K562 (cell line): ENCODE results near the gene CNKSR1. TPM values are rescaled to one million over a fixed set of nuclear protein-coding genes. Genes with fewer than 3 reads are reported as not detected.
A peak's percentile ranks its signal among the peaks of the same experiment; 100 is the strongest.

ENCODE experiments used
- ATAC-seq: fragments of 200-7000 bp; cut with Tn5 transposase; 3 replicates; pipeline ENCODE4 v1.9.1; 2020; ENCODE audit warnings: moderate library complexity
- BruUV-seq: library from RNA; stranded (reverse); fragments of 400-500 nt; replicated peaks from 2 replicates; lab custom pipeline; 2021; lab: Mats Ljungman, UMichigan
- CTCF ChIA-PET: fragments of 300-600 bp; formaldehyde crosslinking; extraction: SDS; loops from one replicate; lab custom pipeline; 2021; ENCODE audit warnings: low intra/inter-chr PET ratio; lab: Yijun Ruan, JAX
- POLR2A ChIA-PET: fragments of 300-600, 350-650 bp; sonication (Branson Sonifier 250); formaldehyde crosslinking; extraction: SDS; loops from one replicate; lab custom pipeline; 2021; ENCODE audit warnings: antibody characterized with exemption, inconsistent platforms; lab: Yijun Ruan, JAX
- DNase-seq, 4 experiments: peaks; one replicate each; pipeline versions ENCODE4 v3.0.0 to v3.0.0-alpha.2; 2011 to 2018; ENCODE audit warnings: low spot score in 3 of 4, mixed read lengths in 3 of 4; ENCODE audit errors: extremely low read depth in 1 of 4
- FAIRE-seq: peaks from 2 replicates; lab custom pipeline; 2011; peaks lifted over from hg19 to GRCh38; lab: Jason Lieb, UNC
- H2AFZ ChIP-seq: 2 replicates; pipeline ENCODE4 v1.6.0; 2011; ENCODE audit warnings: low read depth, low read length, control low read depth, inconsistent platforms
- H3K27ac ChIP-seq: fragments of 200-600 bp; 3 replicates; pipeline ENCODE4 v1.8.0; 2011; ENCODE audit warnings: low read depth, mild to moderate bottlenecking, control low read depth, inconsistent platforms, low read length, moderate library complexity, mixed read lengths; ENCODE audit errors: extremely low read depth
- H3K27me3 ChIP-seq, 2 experiments: fragments of 300-600 bp in 1 of 2; 2 replicates in 1 of 2; 3 replicates in 1 of 2; pipeline versions ENCODE4 v1.6.0 to v1.8.0; 2011; ENCODE audit warnings: inconsistent platforms in 2 of 2, low read length in 2 of 2, mild to moderate bottlenecking in 1 of 2, mixed read lengths in 1 of 2, moderate library complexity in 1 of 2; ENCODE audit not compliant: control insufficient read depth in 2 of 2, insufficient read depth in 2 of 2
- H3K36me3 ChIP-seq: fragments of 300-600 bp; 3 replicates; pipeline ENCODE4 v1.8.0; 2011; ENCODE audit warnings: mild to moderate bottlenecking, low read length, inconsistent platforms; ENCODE audit not compliant: control insufficient read depth, insufficient read depth
- H3K4me1 ChIP-seq, 2 experiments: fragments of 200-600 bp in 1 of 2; replicated peaks in 1 of 2; 2 replicates in 1 of 2; 3 replicates in 1 of 2; pipeline versions ENCODE4 v1.5.1 to v1.8.0; 2011; ENCODE audit warnings: inconsistent platforms in 2 of 2, low read length in 2 of 2, mild to moderate bottlenecking in 1 of 2, mixed read lengths in 1 of 2, moderate library complexity in 1 of 2; ENCODE audit not compliant: control insufficient read depth in 2 of 2, insufficient read depth in 2 of 2
- H3K4me2 ChIP-seq: 2 replicates; pipeline ENCODE4 v1.6.1; 2011; ENCODE audit warnings: low read length, control low read depth, inconsistent platforms, mixed read lengths; ENCODE audit not compliant: insufficient read depth
- H3K4me3 ChIP-seq: fragments of 200-600 bp; sonication (generic), shearing (Covaris generic); 2 replicates; pipeline ENCODE4 v1.5.1; 2016; ENCODE audit warnings: control low read depth, inconsistent platforms
- H3K79me2 ChIP-seq: fragments of 200-600 bp; 3 replicates; pipeline ENCODE4 v1.8.0; 2011; ENCODE audit warnings: low read length, inconsistent platforms; ENCODE audit not compliant: control insufficient read depth, insufficient read depth
- H3K9ac ChIP-seq, 2 experiments: 2 replicates each; pipeline versions ENCODE4 v1.6.0 to v1.6.1; 2011; ENCODE audit warnings: low read depth in 2 of 2, low read length in 2 of 2, control low read depth in 1 of 2, inconsistent platforms in 1 of 2, mild to moderate bottlenecking in 1 of 2, mixed read lengths in 1 of 2; ENCODE audit not compliant: insufficient read depth in 1 of 2
- H3K9me1 ChIP-seq: one replicate; pipeline ENCODE4 v1.6.0; 2011; ENCODE audit warnings: inconsistent platforms, mild to moderate bottlenecking, low read length, moderate library complexity; ENCODE audit not compliant: control insufficient read depth, insufficient read depth
- H3K9me3 ChIP-seq: replicated peaks from 2 replicates; pipeline ENCODE4 v1.5.1; 2011; ENCODE audit warnings: low read depth, low read length, inconsistent platforms; ENCODE audit not compliant: control insufficient read depth, insufficient read depth
- H4K20me1 ChIP-seq: replicated peaks from 2 replicates; pipeline ENCODE4 v1.6.1; 2011; ENCODE audit warnings: low read length, inconsistent platforms, mixed read lengths; ENCODE audit not compliant: control insufficient read depth, insufficient read depth
- BRCA1 ChIP-seq, 2 experiments: fragments of 450-650 bp in 1 of 2; sonication (generic) in 1 of 2; formaldehyde crosslinking in 1 of 2; IDR thresholded peaks; 2 replicates each; pipeline versions ENCODE4 v1.5.0 to v1.6.1; 2017 to 2020; ENCODE audit warnings: mild to moderate bottlenecking in 1 of 2, missing genetic modification reagents in 1 of 2
- CEBPG ChIP-seq, 3 experiments: fragments of 200-800 bp in 1 of 3; sonication (Bioruptor generic) in 1 of 3; sonication (generic) in 1 of 3; formaldehyde crosslinking in 1 of 3; IDR thresholded peaks in 2 of 3; conservative IDR thresholded peaks in 1 of 3; 2 replicates each; pipeline versions ENCODE4 v1.6.1 to v1.8.0; 2016 to 2022; ENCODE audit warnings: missing compliant biosample characterization in 2 of 3, missing genetic modification characterization in 2 of 3, mild to moderate bottlenecking in 1 of 3, missing genetic modification reagents in 1 of 3
- CHD2 ChIP-seq: IDR thresholded peaks from 2 replicates; pipeline ENCODE4 v1.6.1; 2011; ENCODE audit warnings: low read depth, low read length
- KDM2B ChIP-seq: fragments of 250-450 bp; sonication (Bioruptor Pico); IDR thresholded peaks from 2 replicates; pipeline ENCODE4 v1.8.0; 2021; ENCODE audit warnings: mild to moderate bottlenecking, moderate library complexity
- MCM7 ChIP-seq, 2 experiments: fragments of 450-650 bp; IDR thresholded peaks; 2 replicates each; pipeline ENCODE4 v1.6.1; 2016 to 2018
- NCOA4 ChIP-seq: fragments of 450-650 bp; IDR thresholded peaks from 2 replicates; pipeline ENCODE4 v1.6.1; 2018; ENCODE audit warnings: mild to moderate bottlenecking; ENCODE audit not compliant: partially characterized antibody
- NFE2L1 ChIP-seq: fragments of 450-650 bp; IDR thresholded peaks from 2 replicates; pipeline ENCODE4 v1.6.1; 2016; ENCODE audit warnings: missing genetic modification characterization, low read depth, mild to moderate bottlenecking, missing compliant biosample characterization, moderate library complexity, borderline replicate concordance
- NR3C1 ChIP-seq: sonication (generic); formaldehyde crosslinking; IDR thresholded peaks from 2 replicates; pipeline ENCODE4 v1.8.1; 2022; ENCODE audit warnings: missing genetic modification reagents
- PHB ChIP-seq: fragments of 250-450 bp; sonication (Bioruptor Pico); IDR thresholded peaks from 2 replicates; pipeline ENCODE4 v1.5.0; 2021
- PKNOX1 ChIP-seq: fragments of 450-650 bp; IDR thresholded peaks from 2 replicates; pipeline ENCODE4 v1.6.1; 2016
- SLC30A9 ChIP-seq: fragments of 250-450 bp; sonication (Bioruptor Pico); IDR thresholded peaks from 2 replicates; pipeline ENCODE4 v1.8.0; 2022; ENCODE audit warnings: mild to moderate bottlenecking, moderate library complexity
- SMARCA5 ChIP-seq: fragments of 450-650 bp; IDR thresholded peaks from 2 replicates; pipeline ENCODE4 v1.6.1; 2016
- TCF3 ChIP-seq: sonication (generic); formaldehyde crosslinking; IDR thresholded peaks from 2 replicates; pipeline ENCODE4 v1.4.0; 2020; ENCODE audit warnings: mild to moderate bottlenecking, missing genetic modification reagents
- WGBS: fragments of 100-300 bp; shearing (Covaris generic); methylation state at CpG from one replicate; pipeline ENCODE4 v1.1.6; 2016; ENCODE audit warnings: low coverage, mixed read lengths; ENCODE audit not compliant: insufficient coverage; ENCODE audit errors: missing lambda C conversion rate; 5-methylcytosine and 5-hydroxymethylcytosine counted together
- in situ Hi-C: fragments of 300-500 bp; cut with MboI; formaldehyde crosslinking; loops from 4 replicates; pipeline ENCODE4 v1.15.0; 2018; ENCODE audit warnings: inconsistent platforms, mixed read lengths
- intact Hi-C: fragments of 100-400 bp; cut with micrococcal nuclease; formaldehyde crosslinking; loops from 2 replicates; pipeline ENCODE4 v1.14.2; 2022
- polyA plus RNA-seq, 8 experiments: library from polyadenylated mRNA; depleted of rRNA in 4 of 8; stranded (reverse) in 5 of 8; unstranded in 3 of 8; fragments of >200 nt; fragmentation: Nextera tagmentation in 2 of 8; fragmentation: Illumina TruSeq in 1 of 8; extraction: Ambion mirVana in 2 of 8; extraction: Trizol in 1 of 8; gene quantifications; 2 replicates each; pipeline versions ENCODE4 v1.2.1 to v1.2.3, GENCODE V29; 2011 to 2014; ENCODE audit warnings: inconsistent platforms in 1 of 8, missing spikeins in 1 of 8
- total RNA-seq, 7 experiments: library from RNA; depleted of rRNA in 6 of 7; stranded (reverse); fragments of >200 nt in 6 of 7; fragmentation: Illumina TruSeq in 2 of 7; extraction: Trizol in 2 of 7; gene quantifications; 2 replicates each; pipeline versions ENCODE4 v1.2.1 to v1.2.3, GENCODE V29; 2011 to 2021; ENCODE audit warnings: low replicate concordance in 1 of 7

The CNKSR1 gene
- total and polyA plus RNA-seq, 9 of the 15 experiments (the other 6 are each of a cell fraction or from before 2014, with no cell fraction given): 0.03 to 2.8 (median 1.1) TPM

- CTCF ChIA-PET: no interaction called here
- H3K4me3 ChIP-seq: no peak within 1 kb of the TSS
- ATAC-seq: no peak
- H3K4me1 ChIP-seq: peaks cover 27 to 63% of the 10 kb centered on the region in 2 experiments
- no peaks in the 10 kb centered on the region; the same call in 2 of the 3 replicates for H3K79me2 ChIP-seq
- intact Hi-C loops (no loop called here), in situ Hi-C loops (no loop called here)
- BruUV-seq: no TSS peak
- no peaks in the 10 kb centered on the region for H3K9me1 ChIP-seq
- POLR2A ChIA-PET: interaction anchor here (0.7 to 1.9 kb wide), 5 partner anchors 11 to 156 kb away, joined by 3 to 8 read pairs (median 3); partner anchors contain the start of gene ZNF593
- peak within 1 kb of the TSS in 1 of 2 experiments; percentile 84; a peak in 2 of 4 replicates for H3K9ac ChIP-seq
- H3K27me3 ChIP-seq: no peaks in the 10 kb centered on the region
- 61% methylated on average over 6 of the region's 6 CpGs for WGBS
- no peak for FAIRE-seq
- no peak within 1 kb of the TSS for H3K4me2 ChIP-seq
- H2AFZ ChIP-seq: no peak within 1 kb of the TSS
- DNase-seq: no peak
- H4K20me1 ChIP-seq: no peaks in the 10 kb centered on the region
- H3K9me3 ChIP-seq: no peaks in the 10 kb centered on the region
- no peak within 1 kb of the TSS for H3K27ac ChIP-seq
- TF ChIP-seq NCOA4: no peak
- TF ChIP-seq CEBPG (CRISPR knock-in tag; IDR thresholded peaks at IDR 0.05): 0 out of 2 replicates have a peak, but pooled peaks have one; percentile 13
- no peak for TF ChIP-seq CEBPG (tag; conservative IDR thresholded peaks at IDR 0.05 in 1 of 2, IDR thresholded peaks at IDR 0.05 in 1 of 2)
- TF ChIP-seq, all 486 proteins: peak for 1
- no peaks in the 10 kb centered on the region for H3K36me3 ChIP-seq
These were observed 18.2 kb upstream of the CNKSR1 start, which contains the start of gene FAM110D for GRCh38 chr1:26158908-26159742. TSS of gene FAM110D (plus strand) at chr1:26159079. CDS start at chr1:26161292, 2,213 bp downstream.

GRCh38 chr1:26159743-26160039, 17.6 kb upstream of the CNKSR1 start:
- no peak overlapping the region for H3K4me3 ChIP-seq
- no peak overlapping the region for H3K27ac ChIP-seq
- peak in 1 of 4 experiments; percentile 22 for DNase-seq
- in situ Hi-C loops: no loop called here
- no peaks in the 10 kb centered on the region for H3K9me1 ChIP-seq
- no peaks in the 10 kb centered on the region; the same call in 2 of the 3 replicates for H3K79me2 ChIP-seq
- no TSS peak for BruUV-seq
- H4K20me1 ChIP-seq: no peaks in the 10 kb centered on the region
- FAIRE-seq: peak; percentile 68
- no peak overlapping the region for H2AFZ ChIP-seq
- WGBS: 69% methylated on average over 4 of the region's 4 CpGs
- intact Hi-C loops: loop anchor here (2.0 kb wide), 1 partner anchor 123 kb away; no protein-coding TSS in a partner anchor
- H3K4me1 ChIP-seq: peaks cover 25 to 67% of the 10 kb centered on the region in 2 experiments
- no peak for ATAC-seq
- no peaks in the 10 kb centered on the region for H3K9me3 ChIP-seq
- no peaks in the 10 kb centered on the region for H3K27me3 ChIP-seq
- ChIA-PET CTCF (no interaction called here), POLR2A (interaction anchor here (0.7 to 1.0 kb wide), 2 partner anchors 99 to 156 kb away, joined by 3 read pairs; no protein-coding TSS in a partner anchor)
- no peak overlapping the region for H3K4me2 ChIP-seq
- H3K36me3 ChIP-seq: no peaks in the 10 kb centered on the region
- peak overlapping the region in 1 of 2 experiments; percentile 84; a peak in 2 of 4 replicates for H3K9ac ChIP-seq
- TF ChIP-seq SMARCA5: no peak
- no peak for TF ChIP-seq MCM7 (IDR thresholded peaks at IDR 0.05)
- no peak for TF ChIP-seq PHB (CRISPR knock-in tag)
- TF ChIP-seq NR3C1 (CRISPR knock-in tag): no peak
- no peak for TF ChIP-seq CHD2
- no peak for TF ChIP-seq KDM2B (CRISPR knock-in tag)
- no peak for TF ChIP-seq BRCA1 (IDR thresholded peaks at IDR 0.05)
- TF ChIP-seq BRCA1 (CRISPR knock-in tag; IDR thresholded peaks at IDR 0.05): no peak
- no peak for TF ChIP-seq SLC30A9 (CRISPR knock-in tag)
- no peak for TF ChIP-seq TCF3 (CRISPR knock-in tag)
- peak; percentile 79 for TF ChIP-seq PKNOX1
- no peak for TF ChIP-seq NFE2L1 (tag)
